GM12892 (cell line): ENCODE measurements around the gene UPP1.
"Not testable (repeated sequence)": the region's sequence is repeated elsewhere in the genome, so short reads cannot be mapped to it uniquely, and the experiment has no call there.

Experiments
- DNase-seq: peaks from one replicate; pipeline ENCODE4 v3.0.0; 2011; ENCODE audit not compliant: insufficient read length
- FAIRE-seq: peaks from 2 replicates; lab custom pipeline; 2011; peaks lifted over from hg19 to GRCh38; lab: Jason Lieb, UNC
- POLR2A ChIP-seq: IDR thresholded peaks from 2 replicates; pipeline ENCODE4 v1.6.1; 2011; ENCODE audit warnings: low read depth, low read length, control low read depth
- POLR2AphosphoS5 ChIP-seq: IDR thresholded peaks from 2 replicates; pipeline ENCODE4 v1.6.1; 2011; ENCODE audit warnings: low read depth, low read length, control low read depth
- TAF1 ChIP-seq: IDR thresholded peaks from 2 replicates; pipeline ENCODE4 v1.6.1; 2011; ENCODE audit warnings: low read depth, mild to moderate bottlenecking, control low read depth, low read length, borderline replicate concordance

UPP1 gene

GRCh38 chr7:48147078-48147591 is 58.1 kb downstream of the UPP1 start:
- DNase-seq (no peak), FAIRE-seq (no peak)
- TF ChIP-seq POLR2A (no peak), POLR2AphosphoS5 (no peak), TAF1 (no peak)

DNA sequence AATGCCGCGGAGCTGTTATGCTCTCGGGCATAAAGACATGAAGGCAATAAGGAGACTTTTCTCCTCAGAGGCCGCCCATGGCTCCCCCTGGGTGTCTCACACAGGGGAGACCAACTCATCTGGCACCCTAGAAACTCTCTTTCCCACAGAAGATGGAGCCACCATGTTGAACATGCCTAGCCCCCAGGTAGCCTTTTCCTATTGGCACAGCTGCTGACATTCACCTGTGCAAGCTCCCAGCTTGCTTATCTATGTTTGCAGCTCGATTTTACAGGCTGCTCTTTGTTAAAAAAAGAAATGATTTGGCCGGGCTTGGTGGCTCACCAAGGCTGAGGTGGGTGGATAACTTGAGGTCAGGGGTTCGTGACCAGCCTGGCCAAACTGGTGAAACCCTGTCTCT is 58.6 kb downstream of the UPP1 start:
- not testable (repeated sequence) for DNase-seq, FAIRE-seq

GRCh38 chr7:48148311-48148710 is 59.2 kb downstream of the UPP1 start:
- no peak for DNase-seq
- no peak for FAIRE-seq
- TF ChIP-seq POLR2A (no peak), POLR2AphosphoS5 (no peak), TAF1 (no peak)

- FAIRE-seq: no peak
- no peak for DNase-seq
- no peak for TF ChIP-seq POLR2A
- no peak for TF ChIP-seq POLR2AphosphoS5
- TF ChIP-seq TAF1: no peak
These were observed 60.0 kb downstream of the UPP1 start for GRCh38 chr7:48149058-48149457.

DNA sequence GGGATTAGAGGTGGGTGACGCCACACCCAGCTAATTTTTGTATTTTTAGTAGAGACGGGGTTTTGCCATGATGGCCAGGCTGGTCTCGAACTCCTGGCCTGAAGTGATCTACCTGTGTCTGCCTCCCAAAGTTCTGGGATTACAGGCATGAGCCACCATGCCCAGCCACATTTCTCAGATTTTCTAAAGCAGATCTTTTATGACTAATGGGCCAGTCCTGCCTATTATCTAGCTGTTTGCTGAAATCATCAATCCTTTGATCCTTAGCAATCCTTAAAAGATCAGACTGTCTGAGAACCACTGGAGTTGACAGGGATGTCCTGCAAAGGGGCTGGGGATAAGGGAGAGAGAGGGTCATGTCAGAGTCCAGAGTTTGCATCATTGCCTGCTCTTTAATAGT is 61.0 kb downstream of the UPP1 start:
- no peak for FAIRE-seq
- DNase-seq: no peak
- no peak for TF ChIP-seq POLR2A
- TF ChIP-seq POLR2AphosphoS5: no peak
- no peak for TF ChIP-seq TAF1

GRCh38 chr7:48154792-48155413 is 65.8 kb downstream of the UPP1 start:
- no peak for DNase-seq
- peak; percentile 44 for FAIRE-seq
- TF ChIP-seq POLR2A (no peak), TAF1 (no peak), POLR2AphosphoS5 (no peak)
